IMR-90 (cell line): ENCODE data around the gene RFX3. TPM values are rescaled to one million over a fixed set of nuclear protein-coding genes. Genes with fewer than 3 reads are reported as not detected.

Experiments
- ATAC-seq: fragments of 200-7000 bp; cut with Tn5 transposase; 2 replicates; pipeline ENCODE4 v1.9.1; 2020; ENCODE audit warnings: low read depth, mild to moderate bottlenecking, moderate library complexity
- BruUV-seq: library from RNA; stranded (reverse); fragments of 400-500 nt; replicated peaks from 2 replicates; lab custom pipeline; 2021; lab: Mats Ljungman, UMichigan
- CTCF ChIA-PET: fragments of 300-600 bp; formaldehyde crosslinking; extraction: SDS; loops from one replicate; lab custom pipeline; 2021; ENCODE audit warnings: antibody characterized with exemption; lab: Yijun Ruan, JAX
- POLR2A ChIA-PET: fragments of 300-600 bp; sonication (Branson Sonifier 250); formaldehyde crosslinking; loops from one replicate; lab custom pipeline; 2022; ENCODE audit warnings: antibody characterized with exemption; ENCODE audit not compliant: unreplicated experiment; lab: Charles Lee
- DNase-seq: peaks from one replicate; pipeline ENCODE4 v3.0.0; 2013
- H2AFZ ChIP-seq: replicated peaks from 2 replicates; pipeline ENCODE3; 2013; ENCODE audit warnings: low read length, mild to moderate bottlenecking; ENCODE audit not compliant: poor library complexity
- H2AK5ac ChIP-seq: 2 replicates; pipeline ENCODE4 v1.6.1; 2013; ENCODE audit warnings: low read depth, low read length, inconsistent platforms
- H2AK9ac ChIP-seq: replicated peaks from 2 replicates; pipeline ENCODE3; 2013; ENCODE audit warnings: mild to moderate bottlenecking, low read depth, low read length, moderate library complexity; ENCODE audit not compliant: poor library complexity
- H2BK120ac ChIP-seq: 2 replicates; pipeline ENCODE4 v1.6.1; 2013; ENCODE audit warnings: low read depth, low read length, inconsistent platforms
- H2BK15ac ChIP-seq: 3 replicates; pipeline ENCODE4 v1.6.1; 2013; ENCODE audit warnings: low read depth, low read length, inconsistent platforms
- H2BK20ac ChIP-seq: 2 replicates; pipeline ENCODE4 v1.6.1; 2013; ENCODE audit warnings: low read depth, mild to moderate bottlenecking, inconsistent platforms, low read length, moderate library complexity
- H2BK5ac ChIP-seq: 2 replicates; pipeline ENCODE4 v1.6.1; 2013; ENCODE audit warnings: mild to moderate bottlenecking, low read depth, low read length, inconsistent platforms; ENCODE audit not compliant: poor library complexity, severe bottlenecking
- H3K14ac ChIP-seq: replicated peaks from 2 replicates; pipeline ENCODE4 v1.6.1; 2013; ENCODE audit warnings: low read depth, low read length, inconsistent platforms
- H3K18ac ChIP-seq: 2 replicates; pipeline ENCODE4 v1.6.1; 2013; ENCODE audit warnings: low read depth, low read length, control low read depth
- H3K23ac ChIP-seq: 2 replicates; pipeline ENCODE4 v1.6.1; 2013; ENCODE audit warnings: low read depth, low read length, inconsistent platforms
- H3K27ac ChIP-seq: 2 replicates; pipeline ENCODE4 v1.5.1; 2013; ENCODE audit warnings: mild to moderate bottlenecking, control low read depth, low read length; ENCODE audit not compliant: insufficient read depth
- H3K27me3 ChIP-seq: 2 replicates; pipeline ENCODE4 v1.6.1; 2013; ENCODE audit warnings: low read length; ENCODE audit not compliant: control insufficient read depth, insufficient read depth
- H3K36me3 ChIP-seq: 2 replicates; pipeline ENCODE4 v1.6.1; 2013; ENCODE audit warnings: low read length, mixed read lengths; ENCODE audit not compliant: control insufficient read depth, insufficient read depth
- H3K4ac ChIP-seq: 2 replicates; pipeline ENCODE4 v1.6.1; 2013; ENCODE audit warnings: low read depth, low read length, inconsistent platforms
- H3K4me1 ChIP-seq: 2 replicates; pipeline ENCODE4 v1.6.1; 2013; ENCODE audit warnings: low read length, mixed read lengths; ENCODE audit not compliant: control insufficient read depth, insufficient read depth
- H3K4me2 ChIP-seq: 2 replicates; pipeline ENCODE4 v1.6.1; 2013; ENCODE audit warnings: low read depth, mild to moderate bottlenecking, control low read depth, low read length, moderate library complexity
- H3K4me3 ChIP-seq: 2 replicates; pipeline ENCODE4 v1.5.1; 2013; ENCODE audit warnings: low read depth, mild to moderate bottlenecking, control low read depth, low read length, moderate library complexity; ENCODE audit not compliant: insufficient read depth
- H3K56ac ChIP-seq: 2 replicates; pipeline ENCODE4 v1.6.1; 2013; ENCODE audit warnings: low read length, inconsistent platforms; ENCODE audit not compliant: insufficient read depth; ENCODE audit errors: extremely low read depth
- H3K79me1 ChIP-seq, 2 experiments: 2 replicates each; pipeline ENCODE4 v1.6.1; 2013; ENCODE audit warnings: low read length in 2 of 2, inconsistent platforms in 1 of 2, low read depth in 1 of 2
- H3K9ac ChIP-seq: 2 replicates; pipeline ENCODE4 v1.6.1; 2013; ENCODE audit warnings: low read depth, low read length, control low read depth
- H3K9me1 ChIP-seq: 2 replicates; pipeline ENCODE4 v1.6.1; 2013; ENCODE audit warnings: low read length, inconsistent platforms; ENCODE audit not compliant: insufficient read depth
- H3K9me3 ChIP-seq: 2 replicates; pipeline ENCODE4 v1.6.1; 2013; ENCODE audit warnings: low read length; ENCODE audit not compliant: control insufficient read depth, insufficient read depth
- H4K20me1 ChIP-seq: 2 replicates; pipeline ENCODE4 v1.6.1; 2013; ENCODE audit warnings: low read length, inconsistent platforms; ENCODE audit not compliant: insufficient read depth
- H4K5ac ChIP-seq: 2 replicates; pipeline ENCODE4 v1.6.1; 2013; ENCODE audit warnings: mild to moderate bottlenecking, low read depth, low read length, control low read depth
- H4K8ac ChIP-seq, 2 experiments: 2 replicates each; pipeline ENCODE4 v1.6.1; 2013; ENCODE audit warnings: low read depth in 2 of 2, low read length in 2 of 2, control low read depth in 1 of 2, inconsistent platforms in 1 of 2
- H4K91ac ChIP-seq: 2 replicates; pipeline ENCODE4 v1.6.1; 2013; ENCODE audit warnings: low read depth, low read length, inconsistent platforms; ENCODE audit not compliant: insufficient read depth
- MAFK ChIP-seq: IDR thresholded peaks from 2 replicates; pipeline ENCODE4 v1.6.1; 2012; ENCODE audit warnings: low read depth, low read length, improper control_type of control experiment
- RCOR1 ChIP-seq: IDR thresholded peaks from 2 replicates; pipeline ENCODE4 v1.6.1; 2012; ENCODE audit warnings: mild to moderate bottlenecking, low read length, improper control_type of control experiment; ENCODE audit not compliant: insufficient replicate concordance
- WGBS, 2 experiments: methylation state at CpG; one replicate each; pipeline versions ENCODE4 v1.1.5 to v1.1.7; 2013; ENCODE audit warnings: missing lambda C conversion rate in 2 of 2; ENCODE audit not compliant: insufficient read length in 1 of 2; ENCODE audit errors: extremely low coverage in 2 of 2; 5-methylcytosine and 5-hydroxymethylcytosine counted together
- dilution Hi-C: fragments of 300-500 bp; cut with HindIII; formaldehyde crosslinking; loops from one replicate; pipeline ENCODE4 v1.14.3; 2018; ENCODE audit warnings: low sequenced_read_pairs; ENCODE audit not compliant: unreplicated experiment
- in situ Hi-C: fragments of 300-500 bp; cut with MboI; formaldehyde crosslinking; loops from 3 replicates; pipeline ENCODE4 v1.14.3; 2019; ENCODE audit warnings: low sequenced_read_pairs, inconsistent platforms, mixed read lengths
- intact Hi-C: fragments of 100-400 bp; cut with micrococcal nuclease; formaldehyde crosslinking; loops from 2 replicates; pipeline ENCODE4 v1.10.0; 2022
- polyA plus RNA-seq, 3 experiments: library from polyadenylated mRNA; depleted of rRNA; stranded (reverse); fragments of >200 nt; gene quantifications; 2 replicates each; pipeline ENCODE4 v1.2.3, GENCODE V29; 2012; ENCODE audit warnings: low replicate concordance in 1 of 3
- total RNA-seq: library from RNA; depleted of rRNA; stranded (reverse); fragments of >200 nt; gene quantifications from 2 replicates; pipeline ENCODE4 v1.2.3, GENCODE V29; 2012

Gene RFX3
- total and polyA plus RNA-seq, 2 of the 4 experiments (the other 2 are of a cell fraction): 1.7 to 2.7 TPM

- Histone ChIP-seq H3K56ac (no peak overlapping the region), H3K4ac (no peak overlapping the region), H3K9me3 (no peaks in the 10 kb centered on the region), H3K27ac (no peak overlapping the region), H2AK5ac (no peak overlapping the region), H3K4me1 (peaks cover 4% of the 10 kb centered on the region; the same call in 1 of the 2 replicates), H3K4me2 (no peak overlapping the region), H3K23ac (no peak overlapping the region), H2AFZ (no peak overlapping the region), H2BK120ac (no peak overlapping the region), H3K36me3 (no peaks in the 10 kb centered on the region), H4K20me1 (no peaks in the 10 kb centered on the region), H4K5ac (no peak overlapping the region), H4K91ac (no peak overlapping the region), H4K8ac (no peak overlapping the region), H2BK5ac (no peak overlapping the region), H3K14ac (no peak overlapping the region), H2AK9ac (no peak overlapping the region), H3K18ac (no peak overlapping the region), H3K27me3 (no peaks in the 10 kb centered on the region), H2BK20ac (no peak overlapping the region), H2BK15ac (no peak overlapping the region), H3K4me3 (no peak overlapping the region), H3K9me1 (no peaks in the 10 kb centered on the region), H3K9ac (no peak overlapping the region), H3K79me1 (peaks cover 6 to 12% of the 10 kb centered on the region in 2 experiments)
- intact Hi-C loops (loop anchor here (5.0 kb wide), 1 partner anchor 657 kb away; no protein-coding TSS in a partner anchor), dilution Hi-C loops (no loop called here), in situ Hi-C loops (no loop called here)
- ChIA-PET CTCF (no interaction called here), POLR2A (no interaction called here)
- WGBS, 2 experiments: no CpG with 5 or more reads among the region's 3 CpGs
- BruUV-seq: no TSS peak
- DNase-seq (no peak), ATAC-seq (no peak)
- TF ChIP-seq MAFK: peak; percentile 44
- TF ChIP-seq RCOR1: no peak
These were observed 11.0 kb downstream of the RFX3 start for GRCh38 chr9:3514786-3515185.
